Breast epithelium (tissue), 4 donors: Measurements from ENCODE around the gene CENPT. TPM values are rescaled to one million over a fixed set of nuclear protein-coding genes. Genes with fewer than 3 reads are reported as not detected.

Source experiments
- DNase-seq, 2 donors: peaks; one replicate each; pipeline ENCODE4 v3.0.0-alpha.2; 2019; ENCODE audit warnings: low spot score in 2 of 2
- H3K27ac ChIP-seq, 2 donors: fragments of 200-600 bp; sonication (generic) in 1 of 2; one replicate each; pipeline ENCODE4 v1.5.1; 2016 to 2019; ENCODE audit warnings: mild to moderate bottlenecking in 1 of 2
- H3K27me3 ChIP-seq, 2 donors: fragments of 200-600 bp; sonication (generic) in 1 of 2; one replicate each; pipeline versions ENCODE4 v1.5.1 to v1.6.0; 2017 to 2019; ENCODE audit warnings: control low read depth in 1 of 2, mild to moderate bottlenecking in 1 of 2
- H3K36me3 ChIP-seq: fragments of 200-600 bp; one replicate; pipeline ENCODE4 v1.5.1; 2019
- H3K4me1 ChIP-seq, 2 donors: fragments of 200-600 bp; sonication (generic); one replicate each; pipeline ENCODE4 v1.5.1; 2016 to 2019; ENCODE audit warnings: control low read depth in 1 of 2
- H3K4me3 ChIP-seq, 3 donors: fragments of 200-600 bp; sonication (generic); 1 replicate in 2 of 3; 2 replicates in 1 of 3; pipeline ENCODE4 v1.5.1; 2016 to 2019; ENCODE audit warnings: mild to moderate bottlenecking in 3 of 3, moderate library complexity in 2 of 3
- H3K9me3 ChIP-seq, 2 donors: fragments of 200-600 bp; sonication (generic) in 1 of 2; one replicate each; pipeline ENCODE4 v1.5.1; 2016 to 2019; ENCODE audit warnings: control low read depth in 1 of 2
- CTCF ChIP-seq, 3 donors: fragments of 450-650 bp; IDR thresholded peaks; one replicate each; pipeline ENCODE4 v1.5.1; 2016 to 2017; ENCODE audit warnings: antibody characterized with exemption in 3 of 3, mild to moderate bottlenecking in 3 of 3, moderate library complexity in 3 of 3
- POLR2A ChIP-seq: fragments of 450-650 bp; IDR thresholded peaks from one replicate; pipeline ENCODE4 v1.6.1; 2016; ENCODE audit warnings: antibody characterized with exemption, mild to moderate bottlenecking, moderate library complexity
- POLR2AphosphoS5 ChIP-seq, 3 donors: sonication (generic); formaldehyde crosslinking; IDR thresholded peaks; one replicate each; pipeline ENCODE4 v1.6.1; 2017; ENCODE audit warnings: antibody characterized with exemption in 3 of 3
- intact Hi-C: fragments of 100-400 bp; cut with DNase I; formaldehyde crosslinking; loops from one replicate; pipeline ENCODE4 v1.15.1; 2023; ENCODE audit warnings: low total_unique reads
- total RNA-seq, 3 donors: library from RNA; depleted of rRNA; stranded (reverse); fragments of >200 nt; gene quantifications; one replicate each; pipeline ENCODE4 v1.1.0, GENCODE V29; 2016

Gene CENPT
- total RNA-seq, 3 donors from 2014 or later = 35.0 to 52.0 (median 51.5) TPM

- no peak overlapping the region for H3K27ac ChIP-seq
- H3K4me1 ChIP-seq = no peaks in the 10 kb centered on the region
- DNase-seq = no peak
- H3K4me3 ChIP-seq = no peak overlapping the region
- TF ChIP-seq CTCF (IDR thresholded peaks at IDR 0.05) = no peak
- TF ChIP-seq POLR2AphosphoS5 (IDR thresholded peaks at IDR 0.05) = no peak
- no peak for TF ChIP-seq POLR2A
- no peaks in the 10 kb centered on the region for H3K9me3 ChIP-seq
- no peaks in the 10 kb centered on the region for H3K27me3 ChIP-seq
- H3K36me3 ChIP-seq = no peaks in the 10 kb centered on the region
- intact Hi-C loops = loop anchor here (10.0 kb wide), 1 partner anchor 230 kb away; no protein-coding TSS in a partner anchor
Measured at GRCh38 chr16:67814567-67814966, 32.9 kb downstream of the CENPT start.

GRCh38 chr16:67811899-67812298 is 35.6 kb downstream of the CENPT start:
- no peak overlapping the region for H3K27ac ChIP-seq
- DNase-seq = no peak
- no peaks in the 10 kb centered on the region for H3K9me3 ChIP-seq
- no peaks in the 10 kb centered on the region for H3K36me3 ChIP-seq
- no peak overlapping the region for H3K4me3 ChIP-seq
- no peaks in the 10 kb centered on the region for H3K4me1 ChIP-seq
- H3K27me3 ChIP-seq = no peaks in the 10 kb centered on the region
- no peak for TF ChIP-seq POLR2A
- TF ChIP-seq CTCF (IDR thresholded peaks at IDR 0.05) = no peak
- TF ChIP-seq POLR2AphosphoS5 (IDR thresholded peaks at IDR 0.05) = no peak
- intact Hi-C loops = loop anchor here (10.0 kb wide), 1 partner anchor 233 kb away; no protein-coding TSS in a partner anchor

- DNase-seq = no peak
- Histone ChIP-seq H3K27me3 (no peaks in the 10 kb centered on the region), H3K4me1 (peaks cover 0 to 8% of the 10 kb centered on the region in 2 donors), H3K9me3 (no peaks in the 10 kb centered on the region), H3K27ac (peak overlapping the region; percentile 92), H3K36me3 (no peaks in the 10 kb centered on the region), H3K4me3 (peak overlapping the region; percentile 93 to 98 (median 98))
- intact Hi-C loops = loop anchor here (10.0 kb wide), 1 partner anchor 142 kb away; the partner anchor contains the start of genes ACD, C16orf86, ENKD1 and PARD6A
- no peak for TF ChIP-seq POLR2A
- TF ChIP-seq POLR2AphosphoS5 (IDR thresholded peaks at IDR 0.05) = peak in 1 of 3 donors; percentile 31
- peak in 1 of 3 donors; percentile 21 for TF ChIP-seq CTCF (IDR thresholded peaks at IDR 0.05)
Measured at GRCh38 chr16:67807148-67807682, 40.3 kb downstream of the CENPT start.

- DNase-seq = peak; percentile 98 to 99
- H3K4me3 ChIP-seq = peak within 1 kb of the TSS; percentile 93 to 98 (median 98)
- peak within 1 kb of the TSS; percentile 92 for H3K27ac ChIP-seq
- peaks cover 0 to 8% of the 10 kb centered on the region in 2 donors for H3K4me1 ChIP-seq
- TF ChIP-seq POLR2A (peak; percentile 56), POLR2AphosphoS5 (IDR thresholded peaks at IDR 0.05) (peak; percentile 44 to 89 (median 55)), CTCF (IDR thresholded peaks at IDR 0.05) (no peak)
- no peaks in the 10 kb centered on the region for H3K9me3 ChIP-seq
- intact Hi-C loops = loop anchor here (10.0 kb wide), 1 partner anchor 142 kb away; the partner anchor contains the start of genes ACD, C16orf86, ENKD1 and PARD6A
- no peaks in the 10 kb centered on the region for H3K27me3 ChIP-seq
- no peaks in the 10 kb centered on the region for H3K36me3 ChIP-seq
Measured at GRCh38 chr16:67806428-67807147, 40.9 kb downstream of the CENPT start, which contains the start of the genes RANBP10 and TSNAXIP1. TSS of gene RANBP10 (minus strand) at chr16:67806560. CDS start at chr16:67806536, 24 bp downstream. TSS of gene TSNAXIP1 (plus strand) at chr16:67806889. CDS start at chr16:67807150, 261 bp downstream.
